Gastroesophageal sphincter (tissue), 3 donors: ENCODE data around the gene GPATCH3.

Experiments used
- CTCF ChIP-seq, 4 experiments: fragments of 200-600 bp in 2 of 4; fragments of 450-650 bp in 2 of 4; sonication (generic) in 1 of 4; IDR thresholded peaks; one replicate each; pipeline ENCODE4 v1.5.1; 2017 to 2019; ENCODE audit warnings: antibody characterized with exemption in 4 of 4, mild to moderate bottlenecking in 2 of 4, moderate library complexity in 2 of 4
- POLR2A ChIP-seq, 2 donors: fragments of 450-650 bp; IDR thresholded peaks; one replicate each; pipeline ENCODE4 v1.6.1; 2017; ENCODE audit warnings: antibody characterized with exemption in 2 of 2, mild to moderate bottlenecking in 2 of 2, moderate library complexity in 1 of 2
- POLR2AphosphoS5 ChIP-seq: sonication (generic); formaldehyde crosslinking; IDR thresholded peaks from one replicate; pipeline ENCODE4 v1.6.1; 2017; ENCODE audit warnings: antibody characterized with exemption

DNA sequence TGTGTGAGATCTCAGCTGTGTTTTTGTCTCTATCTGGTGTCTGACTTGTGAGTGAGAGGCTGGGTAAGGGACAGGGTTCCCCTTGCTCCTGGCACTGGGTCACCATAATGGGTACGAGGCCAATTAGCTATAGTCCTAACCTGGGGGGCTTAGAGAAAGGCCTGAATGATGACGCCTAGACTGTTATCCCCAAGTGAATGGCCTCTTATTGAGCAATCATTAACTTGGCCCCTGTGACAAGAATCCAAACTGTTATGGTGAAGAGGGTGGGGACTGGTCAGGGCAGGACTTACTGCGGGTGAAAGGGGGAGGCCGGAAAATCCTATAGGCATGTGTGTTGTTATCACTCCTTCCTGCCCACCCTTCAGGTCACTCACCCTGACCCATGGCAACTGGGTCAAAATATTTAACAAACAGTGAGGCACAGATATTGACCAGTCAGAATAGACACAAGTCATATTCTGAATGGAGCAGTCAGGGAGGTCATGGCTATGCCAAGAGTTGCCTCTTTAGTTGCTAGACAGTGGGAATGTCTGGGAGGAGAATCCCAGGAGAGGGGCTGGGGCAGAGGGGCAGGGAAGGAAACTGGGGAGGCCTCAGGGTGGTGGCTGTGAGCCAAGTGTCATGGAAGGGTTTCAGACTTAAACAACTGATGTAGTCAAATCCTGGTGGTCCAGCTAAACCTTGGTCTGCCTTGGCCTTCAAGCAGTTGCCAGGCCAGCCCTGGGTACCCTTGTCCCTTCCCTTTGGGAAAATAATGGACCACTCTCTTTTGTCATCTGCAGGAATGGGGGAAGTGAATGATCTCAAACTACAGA lies 10.3 kb upstream of the GPATCH3 start:
- TF ChIP-seq CTCF (IDR thresholded peaks at IDR 0.05) (no peak), POLR2AphosphoS5 (no peak), POLR2A (IDR thresholded peaks at IDR 0.05) (no peak)
